Measurements from ENCODE around the gene FAM229B. TPM values are rescaled to one million over a fixed set of nuclear protein-coding genes. Genes with fewer than 3 reads are reported as not detected.
A peak's percentile ranks its signal among the peaks of the same experiment; 100 is the strongest.

The FAM229B gene
- total and polyA plus RNA-seq, 2 of the 4 experiments (the other 2 are of a cell fraction) = 8.6 to 25.6 TPM

GRCh38 chr6:112118034-112118433, 30.6 kb downstream of the FAM229B start:
- dilution Hi-C loops (cut with HindIII; ENCODE audit: low sequenced_read_pairs, unreplicated experiment) = no loop called here
- H3K79me1 ChIP-seq (ENCODE audit: low read depth in 1 of 2, low read length in 2 of 2) = no peaks in the 10 kb centered on the region
- H3K18ac ChIP-seq (ENCODE audit: low read depth, low read length) = no peak overlapping the region
- no peaks in the 10 kb centered on the region for H3K9me3 ChIP-seq (ENCODE audit: control insufficient read depth, insufficient read depth, low read length)
- H2BK120ac ChIP-seq (ENCODE audit: low read depth, low read length) = no peak overlapping the region
- no peak overlapping the region for H3K56ac ChIP-seq (ENCODE audit: extremely low read depth, insufficient read depth, low read length)
- H3K4me3 ChIP-seq (ENCODE audit: insufficient read depth, low read depth, low read length) = no peak overlapping the region
- no peaks in the 10 kb centered on the region for H4K20me1 ChIP-seq (ENCODE audit: insufficient read depth, low read length)
- no peak overlapping the region for H2BK20ac ChIP-seq (ENCODE audit: low read depth, low read length)
- no TSS peak for BruUV-seq (replicated peaks)
- H2AK9ac ChIP-seq (replicated peaks; ENCODE audit: low read depth, low read length, poor library complexity) = no peak overlapping the region
- no peak overlapping the region for H2BK5ac ChIP-seq (ENCODE audit: low read depth, low read length, poor library complexity, severe bottlenecking)
- H3K4me2 ChIP-seq (ENCODE audit: low read depth, low read length) = no peak overlapping the region
- intact Hi-C loops (cut with micrococcal nuclease) = no loop called here
- H3K27me3 ChIP-seq (ENCODE audit: control insufficient read depth, insufficient read depth, low read length) = no peaks in the 10 kb centered on the region
- ATAC-seq (ENCODE audit: low read depth) (no peak), DNase-seq (peak; percentile 5)
- 0 out of 4 replicates have a peak overlapping the region, but pooled peaks of 1 of the 2 experiments have one; percentile 18 for H4K8ac ChIP-seq (ENCODE audit: low read depth in 2 of 2, low read length in 2 of 2)
- ChIA-PET POLR2A (ENCODE audit: unreplicated experiment) (no interaction called here), CTCF (interaction anchor here (0.5 kb wide), 1 partner anchor 472 kb away, joined by 7 read pairs; no protein-coding TSS in a partner anchor)
- in situ Hi-C loops (cut with MboI; ENCODE audit: low sequenced_read_pairs) = no loop called here
- H3K4ac ChIP-seq (ENCODE audit: low read depth, low read length) = no peak overlapping the region
- no peak overlapping the region for H3K27ac ChIP-seq (ENCODE audit: insufficient read depth, low read length)
- H3K36me3 ChIP-seq (ENCODE audit: control insufficient read depth, insufficient read depth, low read length) = peaks cover 61% of the 10 kb centered on the region
- no peak overlapping the region for H4K5ac ChIP-seq (ENCODE audit: low read depth, low read length)
- H2BK15ac ChIP-seq (ENCODE audit: low read depth, low read length) = no peak overlapping the region
- H4K91ac ChIP-seq (ENCODE audit: insufficient read depth, low read depth, low read length) = no peak overlapping the region
- H2AFZ ChIP-seq (replicated peaks; ENCODE audit: low read length, poor library complexity) = no peak overlapping the region
- H3K4me1 ChIP-seq (ENCODE audit: control insufficient read depth, insufficient read depth, low read length) = peaks cover 2% of the 10 kb centered on the region
- H3K9me1 ChIP-seq (ENCODE audit: insufficient read depth, low read length) = peaks cover 6% of the 10 kb centered on the region
- TF ChIP-seq FOS (IDR thresholded peaks at IDR 0.05; ENCODE audit: low read depth, low read length) = no peak
- TF ChIP-seq MAFK (IDR thresholded peaks at IDR 0.05; ENCODE audit: low read depth, low read length) = no peak
- TF ChIP-seq USF2 (IDR thresholded peaks at IDR 0.05; ENCODE audit: low read depth, low read length) = no peak
- TF ChIP-seq SMC3 (IDR thresholded peaks at IDR 0.05; ENCODE audit: low read depth, low read length) = no peak
- H3K9ac ChIP-seq (ENCODE audit: low read depth, low read length) = no peak overlapping the region
- H2AK5ac ChIP-seq (ENCODE audit: low read depth, low read length) = no peak overlapping the region
- no peak overlapping the region for H3K23ac ChIP-seq (ENCODE audit: low read depth, low read length)
- no peak overlapping the region for H3K14ac ChIP-seq (replicated peaks; ENCODE audit: low read depth, low read length)

Data from IMR-90 (cell line).